ENCODE measurements around the gene PPP1R15A.

DNA sequence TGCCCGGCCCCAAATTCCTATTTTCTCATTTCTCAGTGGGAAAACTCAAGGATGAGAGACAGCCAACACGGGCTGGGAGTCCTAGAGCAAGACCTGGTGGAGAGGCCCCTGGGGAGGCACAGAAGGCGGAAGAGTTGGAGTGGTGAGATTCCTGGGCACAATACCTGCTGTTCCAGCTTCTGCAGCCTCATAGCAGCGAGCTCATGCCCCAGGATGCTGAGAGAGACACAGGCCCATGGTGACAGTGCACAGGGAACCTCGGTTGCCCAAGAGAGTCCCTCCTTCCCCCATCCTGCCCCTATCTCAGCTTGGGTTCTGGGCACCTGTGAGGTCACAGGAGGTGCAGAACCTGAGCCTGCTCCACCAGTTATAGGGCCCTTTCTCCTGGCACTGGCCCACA is 25.0 kb downstream of the PPP1R15A start:
- TF ChIP-seq, protein P1, sequence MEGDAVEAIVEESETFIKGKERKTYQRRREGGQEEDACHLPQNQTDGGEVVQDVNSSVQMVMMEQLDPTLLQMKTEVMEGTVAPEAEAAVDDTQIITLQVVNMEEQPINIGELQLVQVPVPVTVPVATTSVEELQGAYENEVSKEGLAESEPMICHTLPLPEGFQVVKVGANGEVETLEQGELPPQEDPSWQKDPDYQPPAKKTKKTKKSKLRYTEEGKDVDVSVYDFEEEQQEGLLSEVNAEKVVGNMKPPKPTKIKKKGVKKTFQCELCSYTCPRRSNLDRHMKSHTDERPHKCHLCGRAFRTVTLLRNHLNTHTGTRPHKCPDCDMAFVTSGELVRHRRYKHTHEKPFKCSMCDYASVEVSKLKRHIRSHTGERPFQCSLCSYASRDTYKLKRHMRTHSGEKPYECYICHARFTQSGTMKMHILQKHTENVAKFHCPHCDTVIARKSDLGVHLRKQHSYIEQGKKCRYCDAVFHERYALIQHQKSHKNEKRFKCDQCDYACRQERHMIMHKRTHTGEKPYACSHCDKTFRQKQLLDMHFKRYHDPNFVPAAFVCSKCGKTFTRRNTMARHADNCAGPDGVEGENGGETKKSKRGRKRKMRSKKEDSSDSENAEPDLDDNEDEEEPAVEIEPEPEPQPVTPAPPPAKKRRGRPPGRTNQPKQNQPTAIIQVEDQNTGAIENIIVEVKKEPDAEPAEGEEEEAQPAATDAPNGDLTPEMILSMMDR (IDR thresholded peaks at IDR 0.05; ENCODE audit: extremely low read depth in 1 of 2, insufficient read depth in 1 of 2, low read depth in 1 of 2, low read length in 2 of 2) = no peak
- TF ChIP-seq POLR2A (IDR thresholded peaks at IDR 0.05; ENCODE audit: low read depth, low read length) = no peak

Data from endothelial cell of umbilical vein (primary cell).